ENCODE data around the gene LRBA.

LRBA gene

GRCh38 chr4:150308824-150309472, 706.1 kb downstream of the LRBA start:
- no peak for DNase-seq (ENCODE audit: low read depth in 3 of 3, low spot score in 1 of 3)

- DNase-seq (ENCODE audit: low read depth in 3 of 3, low spot score in 1 of 3) = no peak
Observed at GRCh38 chr4:150306719-150307118, 708.4 kb downstream of the LRBA start.

- DNase-seq (ENCODE audit: low read depth in 3 of 3, low spot score in 1 of 3) = no peak
Observed at GRCh38 chr4:150305995-150306394, 709.1 kb downstream of the LRBA start.

- no peak for DNase-seq (ENCODE audit: low read depth in 3 of 3, low spot score in 1 of 3)
Observed at GRCh38 chr4:150302553-150302952, 712.5 kb downstream of the LRBA start.

GRCh38 chr4:150299816-150300215, 715.3 kb downstream of the LRBA start:
- DNase-seq (ENCODE audit: low read depth in 3 of 3, low spot score in 1 of 3) = no peak

GRCh38 chr4:150297861-150298474, 717.1 kb downstream of the LRBA start:
- DNase-seq (ENCODE audit: low read depth in 3 of 3, low spot score in 1 of 3) = no peak

- DNase-seq (ENCODE audit: low read depth in 3 of 3, low spot score in 1 of 3) = no peak
Observed at GRCh38 chr4:150289881-150290280, 725.2 kb downstream of the LRBA start.

GRCh38 chr4:150289198-150289597, 725.9 kb downstream of the LRBA start:
- DNase-seq (ENCODE audit: low read depth in 3 of 3, low spot score in 1 of 3) = no peak

GRCh38 chr4:150286656-150287055, 728.4 kb downstream of the LRBA start:
- DNase-seq (ENCODE audit: low read depth in 3 of 3, low spot score in 1 of 3) = no peak

- DNase-seq (ENCODE audit: low read depth in 3 of 3, low spot score in 1 of 3) = no peak
Observed at GRCh38 chr4:150283689-150284088, 731.4 kb downstream of the LRBA start.

DNA sequence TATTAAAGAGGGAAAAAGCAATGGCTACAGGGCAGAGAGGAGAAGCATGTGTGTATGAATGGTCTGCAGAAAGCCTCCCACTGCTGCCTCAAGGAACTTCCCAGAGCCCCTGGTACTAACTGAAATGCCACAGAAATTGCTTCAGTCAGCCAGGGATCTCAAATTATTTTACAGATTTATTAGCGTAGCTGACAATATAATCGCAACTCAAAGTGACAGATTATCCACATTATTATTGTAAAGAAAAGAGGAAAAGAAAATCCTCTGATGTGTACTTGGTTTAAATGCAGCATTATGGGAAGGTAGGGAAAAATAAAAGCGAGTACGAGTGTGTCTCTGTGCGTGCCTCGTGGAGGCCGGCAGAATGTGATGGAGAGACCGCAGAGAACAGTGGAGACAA, 734.1 kb downstream of the LRBA start:
- DNase-seq (ENCODE audit: low read depth in 3 of 3, low spot score in 1 of 3) = no peak

- no peak for DNase-seq (ENCODE audit: low read depth in 3 of 3, low spot score in 1 of 3)
Observed at GRCh38 chr4:150280081-150280895, 734.8 kb downstream of the LRBA start.

DNA sequence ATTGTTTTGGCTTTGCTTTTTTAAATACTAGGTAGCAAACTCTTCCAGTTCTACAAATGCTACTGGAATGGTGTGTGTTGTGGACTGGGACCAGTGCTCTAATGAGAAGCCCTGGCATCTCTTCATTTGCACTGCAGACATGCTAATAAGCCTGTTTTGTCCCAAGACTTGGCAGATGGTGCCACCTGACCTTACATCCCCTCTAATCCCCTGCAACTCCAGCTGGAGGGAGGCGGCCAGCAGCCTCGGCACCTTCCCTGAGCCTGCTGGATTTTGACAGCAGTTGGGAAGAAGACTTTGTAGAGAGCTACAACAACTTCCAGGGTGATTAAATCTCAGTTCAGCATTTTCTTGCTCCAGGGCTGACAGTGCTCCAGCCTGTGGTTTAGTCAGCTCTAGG, 736.9 kb downstream of the LRBA start:
- DNase-seq (ENCODE audit: low read depth in 3 of 3, low spot score in 1 of 3) = no peak

DNA sequence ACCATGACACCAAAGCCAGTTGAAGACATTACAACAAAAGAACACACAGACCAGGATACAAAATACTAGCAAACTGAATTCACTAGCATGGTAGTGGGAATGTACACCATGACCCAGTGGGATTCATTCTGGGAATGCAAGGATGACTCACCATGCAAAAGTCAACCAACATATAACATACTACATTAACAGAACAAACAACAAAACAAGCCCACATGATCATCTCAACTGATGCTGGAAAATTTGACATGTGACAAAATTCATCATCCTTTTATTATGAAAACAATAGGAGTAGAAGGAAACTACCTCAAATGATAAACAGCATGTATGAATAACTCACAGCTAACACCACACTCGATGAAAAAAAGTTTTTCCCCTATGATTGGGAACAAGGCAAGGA, 746.6 kb downstream of the LRBA start:
- DNase-seq (ENCODE audit: low read depth in 3 of 3, low spot score in 1 of 3) = no peak

DNA sequence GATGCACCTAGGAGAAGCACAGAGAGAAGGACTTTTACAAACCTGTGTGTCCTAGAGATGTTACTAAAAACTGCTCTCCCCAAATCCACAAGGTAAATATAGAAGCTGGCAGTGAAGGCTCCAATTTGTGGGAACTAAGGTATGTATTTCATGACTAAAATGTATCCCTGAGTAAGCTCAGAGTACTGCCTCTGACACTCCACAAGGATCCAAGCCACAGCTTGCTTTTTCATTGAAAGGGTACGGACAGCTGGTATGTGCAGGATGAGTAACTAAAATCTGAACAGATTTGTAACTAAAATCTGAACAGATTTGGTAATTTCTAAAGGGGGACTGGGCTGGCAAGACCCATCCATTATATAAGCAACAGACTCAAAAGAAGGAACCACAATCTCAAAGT, 749.3 kb downstream of the LRBA start:
- DNase-seq (ENCODE audit: low read depth in 3 of 3, low spot score in 1 of 3) = no peak

- no peak for DNase-seq (ENCODE audit: low read depth in 3 of 3, low spot score in 1 of 3)
Observed at GRCh38 chr4:150264595-150265161, 750.4 kb downstream of the LRBA start.

- no peak for DNase-seq (ENCODE audit: low read depth in 3 of 3, low spot score in 1 of 3)
Observed at GRCh38 chr4:150262611-150263010, 752.5 kb downstream of the LRBA start.

DNA sequence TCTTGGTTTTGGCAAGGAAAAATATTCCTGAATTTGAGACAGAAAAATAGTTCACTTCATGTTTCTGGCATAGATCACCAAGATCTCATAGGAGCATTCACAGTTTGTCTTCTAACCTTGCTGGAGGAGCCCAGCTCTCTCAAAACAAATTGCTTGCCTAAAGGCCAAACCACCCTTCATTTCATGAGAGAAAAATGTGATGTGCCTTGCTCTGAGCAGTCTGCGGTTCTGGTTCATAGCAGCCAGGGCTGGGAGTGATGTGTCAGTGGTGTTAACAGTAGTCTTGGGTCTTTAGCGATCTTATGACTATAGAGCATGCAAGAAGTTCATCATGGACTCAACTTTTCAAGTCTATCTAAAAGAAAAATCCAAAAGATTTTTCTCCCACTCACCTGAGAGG, 753.5 kb downstream of the LRBA start:
- no peak for DNase-seq (ENCODE audit: low read depth in 3 of 3, low spot score in 1 of 3)

DNA sequence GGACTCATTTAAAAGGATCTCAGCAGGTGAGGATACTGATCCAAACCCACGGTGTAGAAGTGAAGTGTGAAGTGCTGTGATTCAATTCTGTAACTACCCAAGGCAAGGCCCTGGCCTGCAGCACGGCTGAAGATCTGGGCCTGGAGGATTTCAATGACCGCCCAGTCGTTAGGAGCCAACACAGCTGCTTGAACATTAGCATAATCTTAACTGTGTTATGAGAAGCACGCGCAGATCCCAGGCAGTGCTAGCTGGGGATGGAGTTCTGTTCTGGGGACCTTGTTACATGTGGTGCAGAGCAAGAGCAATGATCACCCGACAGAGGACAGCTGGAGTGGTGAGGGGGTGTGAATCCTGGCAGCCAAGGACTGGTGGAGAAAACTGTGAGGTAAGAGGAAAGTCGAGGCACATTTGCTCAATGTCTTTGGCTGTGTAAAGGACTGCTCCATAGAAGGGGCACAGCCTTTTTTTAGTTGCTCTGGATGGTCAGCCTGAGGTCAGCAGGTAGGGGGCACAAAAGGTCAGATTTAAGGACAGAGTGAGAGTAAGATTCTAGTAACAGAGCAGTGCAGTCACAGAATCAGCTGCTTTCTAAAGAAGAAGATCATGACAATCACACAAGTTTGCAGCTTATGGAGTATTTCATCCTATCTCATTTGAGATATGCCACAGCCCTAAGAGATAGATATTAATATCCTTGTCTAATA, 755.1 kb downstream of the LRBA start:
- no peak for DNase-seq (ENCODE audit: low read depth in 3 of 3, low spot score in 1 of 3)

DNA sequence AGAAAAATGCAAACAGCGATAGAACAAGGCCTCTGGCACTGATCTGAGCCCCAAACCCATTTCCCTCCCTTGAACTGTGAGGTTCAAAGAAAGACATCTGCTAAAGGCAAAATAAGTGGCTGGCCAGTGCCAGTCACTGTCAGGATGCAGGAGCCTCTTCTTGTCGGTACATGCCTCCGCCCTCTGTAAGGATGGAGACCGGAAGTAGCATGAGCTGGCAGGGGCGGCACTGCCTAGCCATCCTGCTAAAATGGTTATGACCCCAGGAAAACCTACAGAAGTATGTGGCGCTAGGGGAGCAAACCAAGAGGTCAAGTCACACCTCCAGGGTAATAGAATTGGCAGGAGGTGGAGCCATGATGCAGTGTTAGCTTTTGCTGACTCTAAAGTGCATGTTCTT, 756.5 kb downstream of the LRBA start:
- DNase-seq (ENCODE audit: low read depth in 3 of 3, low spot score in 1 of 3) = no peak
